ENCODE results near the gene CTIF. TPM values are rescaled to one million over a fixed set of nuclear protein-coding genes. Genes with fewer than 3 reads are reported as not detected.

The CTIF gene
- polyA plus RNA-seq, 1 donor from 2014 or later: 50.2 TPM

DNA sequence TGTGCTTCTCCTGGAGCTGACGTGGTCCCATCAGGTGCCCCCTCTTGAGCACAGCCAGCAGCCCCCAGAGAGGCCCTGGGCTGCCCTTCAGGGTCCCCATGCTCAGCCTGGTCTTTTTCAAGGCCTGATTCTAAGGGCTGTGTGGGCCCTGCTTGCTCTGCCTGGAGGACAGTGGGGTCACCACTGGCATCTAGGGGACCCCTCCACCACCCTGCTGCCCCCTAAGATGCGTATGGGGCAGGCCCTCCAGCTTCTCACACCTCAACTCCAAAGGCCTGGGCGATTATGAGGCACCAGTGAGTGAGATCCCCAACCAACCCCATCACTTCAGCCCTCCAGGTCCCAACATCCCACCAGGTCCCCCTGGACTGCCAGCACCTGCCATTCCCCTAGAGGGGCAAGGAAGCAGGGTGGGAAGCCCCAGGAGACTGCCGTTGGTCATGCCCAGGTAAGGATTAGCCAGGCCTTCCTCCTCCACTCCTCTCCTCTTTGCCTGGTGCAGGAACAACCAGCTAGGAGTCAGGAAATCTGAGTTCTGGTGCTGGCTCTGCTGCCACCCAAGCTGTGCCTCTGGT is 297.5 kb downstream of the CTIF start:
- TF ChIP-seq SMC3 (conservative IDR thresholded peaks at IDR 0.05; ENCODE audit: poor library complexity) (no peak), EP300 (conservative IDR thresholded peaks at IDR 0.05; ENCODE audit: poor library complexity, severe bottlenecking) (no peak), MXI1 (conservative IDR thresholded peaks at IDR 0.05; ENCODE audit: poor library complexity, severe bottlenecking) (no peak), RAD21 (conservative IDR thresholded peaks at IDR 0.05) (no peak), TAF1 (IDR thresholded peaks at IDR 0.05; ENCODE audit: low read depth) (no peak), POLR2AphosphoS5 (IDR thresholded peaks at IDR 0.05) (no peak)
- TF ChIP-seq, protein P1, sequence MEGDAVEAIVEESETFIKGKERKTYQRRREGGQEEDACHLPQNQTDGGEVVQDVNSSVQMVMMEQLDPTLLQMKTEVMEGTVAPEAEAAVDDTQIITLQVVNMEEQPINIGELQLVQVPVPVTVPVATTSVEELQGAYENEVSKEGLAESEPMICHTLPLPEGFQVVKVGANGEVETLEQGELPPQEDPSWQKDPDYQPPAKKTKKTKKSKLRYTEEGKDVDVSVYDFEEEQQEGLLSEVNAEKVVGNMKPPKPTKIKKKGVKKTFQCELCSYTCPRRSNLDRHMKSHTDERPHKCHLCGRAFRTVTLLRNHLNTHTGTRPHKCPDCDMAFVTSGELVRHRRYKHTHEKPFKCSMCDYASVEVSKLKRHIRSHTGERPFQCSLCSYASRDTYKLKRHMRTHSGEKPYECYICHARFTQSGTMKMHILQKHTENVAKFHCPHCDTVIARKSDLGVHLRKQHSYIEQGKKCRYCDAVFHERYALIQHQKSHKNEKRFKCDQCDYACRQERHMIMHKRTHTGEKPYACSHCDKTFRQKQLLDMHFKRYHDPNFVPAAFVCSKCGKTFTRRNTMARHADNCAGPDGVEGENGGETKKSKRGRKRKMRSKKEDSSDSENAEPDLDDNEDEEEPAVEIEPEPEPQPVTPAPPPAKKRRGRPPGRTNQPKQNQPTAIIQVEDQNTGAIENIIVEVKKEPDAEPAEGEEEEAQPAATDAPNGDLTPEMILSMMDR (IDR thresholded peaks at IDR 0.05; ENCODE audit: poor library complexity, severe bottlenecking): no peak
- Histone ChIP-seq H3F3A (ENCODE audit: insufficient read depth, low read length, poor library complexity, severe bottlenecking) (no peaks in the 10 kb centered on the region), H3K9me2 (ENCODE audit: insufficient read depth, low read length) (no peaks in the 10 kb centered on the region), H3K4me3 (ENCODE audit: low read length) (no peak overlapping the region), H3K9ac (ENCODE audit: low read length) (no peak overlapping the region), H3K79me2 (replicated peaks; ENCODE audit: insufficient read depth, low read length) (no peaks in the 10 kb centered on the region), H2AFZ (ENCODE audit: low read depth, low read length) (no peak overlapping the region), H3K27me3 (ENCODE audit: insufficient read depth, low read depth, low read length) (no peaks in the 10 kb centered on the region), H3K36me3 (ENCODE audit: insufficient read depth, low read length) (no peaks in the 10 kb centered on the region), H3K9me3 (ENCODE audit: low read length) (no peaks in the 10 kb centered on the region), H3K27ac (ENCODE audit: low read length) (no peak overlapping the region), H4K20me1 (ENCODE audit: insufficient read depth) (no peaks in the 10 kb centered on the region), H3K4me2 (ENCODE audit: low read length) (no peak overlapping the region)

DNA sequence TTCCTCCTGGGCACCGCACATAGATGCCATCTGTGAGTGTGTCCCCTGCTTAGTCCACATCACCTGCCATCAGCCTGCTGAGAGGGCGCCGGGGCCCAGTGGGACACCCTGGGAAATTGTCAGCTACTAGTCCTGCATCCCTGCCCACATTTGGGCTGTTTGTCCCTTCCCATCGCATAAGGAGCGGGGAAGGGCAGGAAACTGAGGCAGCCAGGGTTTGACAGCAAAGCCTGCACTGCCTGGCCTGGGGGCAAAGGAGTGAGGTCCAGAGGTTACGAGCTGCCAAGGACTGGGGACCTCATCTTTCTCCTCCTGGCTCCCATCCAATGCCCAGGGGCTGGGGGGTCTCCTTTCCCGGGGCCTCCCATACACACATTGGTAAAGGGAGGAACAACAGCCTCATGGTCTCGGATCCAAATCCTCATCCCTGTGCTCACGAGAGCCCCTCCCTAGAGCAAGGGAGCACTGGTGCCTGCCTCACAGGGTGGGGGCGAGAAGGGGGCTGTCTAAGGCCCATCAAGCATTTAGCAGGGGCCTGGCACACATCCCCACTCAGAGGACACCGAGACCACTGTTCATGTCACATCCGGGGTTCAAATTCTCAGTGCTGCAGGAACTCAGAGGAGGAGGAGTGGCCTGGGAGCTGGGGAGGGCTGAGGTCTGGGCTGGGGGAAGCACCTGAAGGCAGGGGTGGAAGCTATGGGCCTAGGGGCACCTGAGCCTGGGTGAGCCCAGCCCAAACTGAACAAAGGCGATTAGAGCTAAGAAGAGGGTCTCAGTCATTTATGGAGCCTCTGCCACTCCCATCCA is 298.2 kb downstream of the CTIF start:
- Histone ChIP-seq H3K9ac (ENCODE audit: low read length) (no peak overlapping the region), H2AFZ (ENCODE audit: low read depth, low read length) (no peak overlapping the region), H3K4me2 (ENCODE audit: low read length) (no peak overlapping the region), H3K36me3 (ENCODE audit: insufficient read depth, low read length) (no peaks in the 10 kb centered on the region), H3F3A (ENCODE audit: insufficient read depth, low read length, poor library complexity, severe bottlenecking) (no peaks in the 10 kb centered on the region), H4K20me1 (ENCODE audit: insufficient read depth) (no peaks in the 10 kb centered on the region), H3K4me3 (ENCODE audit: low read length) (no peak overlapping the region), H3K27ac (ENCODE audit: low read length) (no peak overlapping the region), H3K79me2 (replicated peaks; ENCODE audit: insufficient read depth, low read length) (no peaks in the 10 kb centered on the region), H3K9me2 (ENCODE audit: insufficient read depth, low read length) (no peaks in the 10 kb centered on the region), H3K27me3 (ENCODE audit: insufficient read depth, low read depth, low read length) (no peaks in the 10 kb centered on the region), H3K9me3 (ENCODE audit: low read length) (no peaks in the 10 kb centered on the region)
- no peak for TF ChIP-seq REST (IDR thresholded peaks at IDR 0.05; ENCODE audit: borderline replicate concordance)
- no peak for TF ChIP-seq TAF1 (IDR thresholded peaks at IDR 0.05; ENCODE audit: low read depth)
- TF ChIP-seq EZH2 (IDR thresholded peaks at IDR 0.05; ENCODE audit: borderline replicate concordance, insufficient read depth, low read length, poor library complexity, severe bottlenecking): no peak
- TF ChIP-seq SMC3 (conservative IDR thresholded peaks at IDR 0.05; ENCODE audit: poor library complexity): no peak
- no peak for TF ChIP-seq EP300 (conservative IDR thresholded peaks at IDR 0.05; ENCODE audit: poor library complexity, severe bottlenecking)
- TF ChIP-seq, protein P1 (IDR thresholded peaks at IDR 0.05; ENCODE audit: poor library complexity, severe bottlenecking): no peak
- no peak for TF ChIP-seq RAD21 (conservative IDR thresholded peaks at IDR 0.05)
- TF ChIP-seq POLR2AphosphoS5 (IDR thresholded peaks at IDR 0.05): no peak
- no peak for TF ChIP-seq MXI1 (conservative IDR thresholded peaks at IDR 0.05; ENCODE audit: poor library complexity, severe bottlenecking)

Data from neural cell (in vitro differentiated cells).